ENCODE data around the gene PDCD11. TPM values are rescaled to one million over a fixed set of nuclear protein-coding genes. Genes with fewer than 3 reads are reported as not detected.

The PDCD11 gene
- total RNA-seq, 2 donors from 2014 or later = 13.0 to 32.0 TPM

DNA sequence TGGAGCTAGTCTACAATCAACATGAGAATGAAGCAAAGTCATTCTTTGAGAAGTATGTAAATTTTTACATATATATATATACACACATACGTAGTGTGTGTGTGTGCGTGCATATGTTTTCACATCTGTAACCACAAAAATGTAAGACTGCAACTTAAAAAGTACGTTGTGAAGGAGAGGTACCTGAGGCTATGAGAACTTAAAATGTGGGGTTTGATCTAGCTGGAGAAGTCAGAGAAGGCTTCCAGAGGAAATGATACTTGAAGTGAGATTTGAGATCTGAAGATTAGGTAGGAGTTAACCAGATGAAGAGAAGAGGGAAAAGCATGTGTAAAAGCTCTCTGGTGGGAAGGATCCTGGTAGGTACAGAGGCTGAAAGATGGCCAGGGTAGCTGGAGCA lies 22.9 kb upstream of the PDCD11 start:
- DNase-seq = no peak
- Histone ChIP-seq H3K4me3 (no peak overlapping the region), H3K36me3 (replicated peaks in 1 of 2; ENCODE audit: insufficient read depth in 1 of 2, low read depth in 2 of 2) (peaks cover 4 to 9% of the 10 kb centered on the region in 2 donors), H3K27ac (no peak overlapping the region), H3K4me1 (peaks cover 23% of the 10 kb centered on the region), H3K9me3 (no peaks in the 10 kb centered on the region), H3K27me3 (no peaks in the 10 kb centered on the region)
- intact Hi-C loops (cut with DNase I) = no loop called here
- TF ChIP-seq, protein P1, sequence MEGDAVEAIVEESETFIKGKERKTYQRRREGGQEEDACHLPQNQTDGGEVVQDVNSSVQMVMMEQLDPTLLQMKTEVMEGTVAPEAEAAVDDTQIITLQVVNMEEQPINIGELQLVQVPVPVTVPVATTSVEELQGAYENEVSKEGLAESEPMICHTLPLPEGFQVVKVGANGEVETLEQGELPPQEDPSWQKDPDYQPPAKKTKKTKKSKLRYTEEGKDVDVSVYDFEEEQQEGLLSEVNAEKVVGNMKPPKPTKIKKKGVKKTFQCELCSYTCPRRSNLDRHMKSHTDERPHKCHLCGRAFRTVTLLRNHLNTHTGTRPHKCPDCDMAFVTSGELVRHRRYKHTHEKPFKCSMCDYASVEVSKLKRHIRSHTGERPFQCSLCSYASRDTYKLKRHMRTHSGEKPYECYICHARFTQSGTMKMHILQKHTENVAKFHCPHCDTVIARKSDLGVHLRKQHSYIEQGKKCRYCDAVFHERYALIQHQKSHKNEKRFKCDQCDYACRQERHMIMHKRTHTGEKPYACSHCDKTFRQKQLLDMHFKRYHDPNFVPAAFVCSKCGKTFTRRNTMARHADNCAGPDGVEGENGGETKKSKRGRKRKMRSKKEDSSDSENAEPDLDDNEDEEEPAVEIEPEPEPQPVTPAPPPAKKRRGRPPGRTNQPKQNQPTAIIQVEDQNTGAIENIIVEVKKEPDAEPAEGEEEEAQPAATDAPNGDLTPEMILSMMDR (IDR thresholded peaks at IDR 0.05) = no peak
- no peak for TF ChIP-seq POLR2A (IDR thresholded peaks at IDR 0.05)
- 90% methylated on average over 3 of the region's 3 CpGs for WGBS, 2 donors
- ATAC-seq = no peak

DNA sequence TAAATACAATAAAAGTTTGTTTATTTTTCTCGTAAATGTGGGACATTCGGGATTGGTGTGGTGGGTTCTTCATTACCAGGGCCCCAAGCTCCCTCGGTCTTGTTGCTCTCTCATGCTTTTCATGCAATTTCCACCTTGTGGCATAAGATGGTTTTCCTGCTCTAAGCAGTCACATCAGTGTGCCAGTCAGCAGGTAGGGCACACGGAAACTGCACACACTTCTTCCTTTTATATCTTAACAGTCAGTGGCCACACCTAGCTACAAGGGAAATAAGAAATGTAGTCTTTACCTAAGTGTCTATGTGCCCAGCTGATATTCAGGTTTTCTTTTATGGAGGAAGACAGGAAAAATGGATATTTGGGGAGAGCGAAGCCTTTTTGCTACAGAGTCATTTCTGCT lies 22.2 kb upstream of the PDCD11 start:
- Histone ChIP-seq H3K36me3 (replicated peaks in 1 of 2; ENCODE audit: insufficient read depth in 1 of 2, low read depth in 2 of 2) (peaks cover 4 to 11% of the 10 kb centered on the region in 2 donors), H3K4me1 (peaks cover 16% of the 10 kb centered on the region), H3K27ac (no peak overlapping the region), H3K9me3 (no peaks in the 10 kb centered on the region), H3K4me3 (no peak overlapping the region), H3K27me3 (no peaks in the 10 kb centered on the region)
- ATAC-seq (no peak), DNase-seq (no peak)
- no peak for TF ChIP-seq POLR2A (IDR thresholded peaks at IDR 0.05)
- TF ChIP-seq, protein P1 (IDR thresholded peaks at IDR 0.05) = no peak
- 92 to 97% methylated on average over 5 of the region's 5 CpGs for WGBS, 2 donors
- intact Hi-C loops (cut with DNase I) = no loop called here

DNA sequence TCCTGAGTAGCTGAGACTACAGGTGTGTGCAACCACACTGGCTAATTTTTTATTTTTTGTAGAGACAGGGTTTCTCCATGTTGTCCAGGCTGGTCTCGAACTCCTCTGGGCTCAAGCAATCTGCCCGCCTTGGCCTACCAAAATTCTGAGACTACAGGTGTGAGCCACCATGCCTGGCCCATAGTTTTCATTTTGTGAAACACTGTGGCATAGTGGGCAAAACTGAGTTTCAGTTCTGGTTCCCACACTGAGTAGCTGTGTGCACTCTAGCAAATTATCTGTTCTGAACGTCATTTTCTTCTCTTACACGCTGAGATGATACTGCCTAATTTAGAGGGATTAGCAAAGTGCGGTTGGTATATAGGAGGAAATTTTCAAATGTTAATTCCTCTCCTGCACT lies 13.7 kb upstream of the PDCD11 start:
- Histone ChIP-seq H3K36me3 (replicated peaks in 1 of 2; ENCODE audit: insufficient read depth in 1 of 2, low read depth in 2 of 2) (peaks cover 0 to 7% of the 10 kb centered on the region in 2 donors), H3K27ac (no peak overlapping the region), H3K27me3 (no peaks in the 10 kb centered on the region), H3K4me1 (no peaks in the 10 kb centered on the region), H3K4me3 (no peak overlapping the region), H3K9me3 (no peaks in the 10 kb centered on the region)
- WGBS, 2 donors = 95% methylated on average over 5 of the region's 5 CpGs
- ATAC-seq (no peak), DNase-seq (no peak)
- intact Hi-C loops (cut with DNase I) = no loop called here
- TF ChIP-seq, protein P1 (IDR thresholded peaks at IDR 0.05) = no peak
- no peak for TF ChIP-seq POLR2A (IDR thresholded peaks at IDR 0.05)

DNA sequence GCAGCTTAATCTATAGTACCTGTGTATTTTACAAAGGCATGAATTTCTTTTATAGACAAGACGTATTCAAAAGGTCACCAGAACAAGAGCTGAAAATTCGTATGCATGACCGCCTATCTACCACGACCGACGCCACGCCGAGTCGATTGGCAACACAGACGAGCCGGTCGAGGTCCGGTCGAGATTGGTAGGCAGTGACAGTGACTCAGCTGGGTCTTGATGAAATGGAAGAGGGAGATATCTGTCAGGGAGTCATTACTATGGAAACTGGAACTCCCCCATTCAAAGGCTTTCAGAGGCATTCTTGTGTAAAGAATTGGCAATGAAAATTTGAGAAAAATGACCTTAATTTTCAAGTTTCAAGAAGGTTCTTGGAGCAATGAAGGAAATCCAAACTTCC lies 2.2 kb upstream of the PDCD11 start:
- intact Hi-C loops (cut with DNase I) = no loop called here
- peaks cover 0 to 8% of the 10 kb centered on the region in 2 donors for H3K36me3 ChIP-seq (replicated peaks in 1 of 2; ENCODE audit: insufficient read depth in 1 of 2, low read depth in 2 of 2)
- H3K9me3 ChIP-seq = no peaks in the 10 kb centered on the region
- no peak overlapping the region for H3K4me3 ChIP-seq
- ATAC-seq (no peak), DNase-seq (no peak)
- TF ChIP-seq POLR2A (IDR thresholded peaks at IDR 0.05) = no peak
- TF ChIP-seq, protein P1 (IDR thresholded peaks at IDR 0.05) = no peak
- WGBS, 2 donors = 86 to 87% methylated on average over 14 of the region's 14 CpGs
- H3K27ac ChIP-seq = no peak overlapping the region
- no peaks in the 10 kb centered on the region for H3K27me3 ChIP-seq
- H3K4me1 ChIP-seq = peaks cover 43% of the 10 kb centered on the region

DNA sequence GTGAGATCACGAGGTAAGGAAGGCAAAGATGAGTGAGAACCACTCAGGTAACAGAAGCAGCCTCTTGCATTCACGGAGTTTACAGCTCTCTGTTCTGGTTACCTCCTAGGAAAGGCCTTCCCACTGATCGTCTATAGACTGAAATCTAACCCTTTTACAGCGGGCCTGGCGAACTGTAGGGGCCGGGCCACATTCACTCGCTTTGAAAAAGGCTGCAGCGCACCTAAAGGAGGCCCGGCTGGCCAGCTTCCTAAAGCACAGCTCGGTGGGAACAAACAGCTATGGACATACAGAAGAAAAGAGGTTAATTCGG lies 716 bp upstream of the PDCD11 start:
- no peak for DNase-seq
- ATAC-seq = peak; percentile 1
- H3K36me3 ChIP-seq (replicated peaks in 1 of 2; ENCODE audit: insufficient read depth in 1 of 2, low read depth in 2 of 2) = peaks cover 0 to 12% of the 10 kb centered on the region in 2 donors
- H3K4me3 ChIP-seq = peak overlapping the region; percentile 61 to 82
- intact Hi-C loops (cut with DNase I) = no loop called here
- H3K9me3 ChIP-seq = no peaks in the 10 kb centered on the region
- H3K27ac ChIP-seq = peak overlapping the region; percentile 70 to 91 (median 86)
- no peaks in the 10 kb centered on the region for H3K27me3 ChIP-seq
- peaks cover 43% of the 10 kb centered on the region for H3K4me1 ChIP-seq
- TF ChIP-seq, protein P1 (IDR thresholded peaks at IDR 0.05) = no peak
- no peak for TF ChIP-seq POLR2A (IDR thresholded peaks at IDR 0.05)
- 0% methylated on average over 11 of the region's 11 CpGs for WGBS, 2 donors
